Measurements from ENCODE around the gene AOPEP.

Gene AOPEP

GRCh38 chr9:94726495-94727191 is at the start of gene AOPEP:
Gene AOPEP, plus strand, starts transcription at chr9:94726699. Its CDS starts 33,085 bp downstream, at chr9:94759784.
- DNase-seq = peak; percentile 88 to 95

- no peak for DNase-seq
These were observed 48.6 kb upstream of the AOPEP start for GRCh38 chr9:94677929-94678328.

DNA sequence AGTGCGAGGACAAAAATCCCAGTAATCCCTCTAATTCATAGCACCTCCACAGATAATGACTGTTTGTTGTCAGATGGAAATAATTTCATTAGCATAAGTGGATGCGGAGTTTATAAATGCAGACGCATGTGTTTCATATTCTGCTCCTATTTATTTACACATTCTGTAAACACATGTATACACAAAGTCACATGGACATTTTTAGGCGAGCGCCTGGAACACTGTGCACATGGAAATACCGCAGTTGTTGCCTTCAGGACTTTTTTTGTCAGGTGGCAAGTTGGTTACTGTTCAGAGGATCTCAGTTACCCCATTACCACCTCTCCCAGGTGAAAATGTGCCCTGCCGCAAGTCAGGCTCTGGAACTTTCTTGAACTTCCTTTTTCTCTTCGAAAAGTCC is 46.9 kb upstream of the AOPEP start:
- no peak for DNase-seq

DNA sequence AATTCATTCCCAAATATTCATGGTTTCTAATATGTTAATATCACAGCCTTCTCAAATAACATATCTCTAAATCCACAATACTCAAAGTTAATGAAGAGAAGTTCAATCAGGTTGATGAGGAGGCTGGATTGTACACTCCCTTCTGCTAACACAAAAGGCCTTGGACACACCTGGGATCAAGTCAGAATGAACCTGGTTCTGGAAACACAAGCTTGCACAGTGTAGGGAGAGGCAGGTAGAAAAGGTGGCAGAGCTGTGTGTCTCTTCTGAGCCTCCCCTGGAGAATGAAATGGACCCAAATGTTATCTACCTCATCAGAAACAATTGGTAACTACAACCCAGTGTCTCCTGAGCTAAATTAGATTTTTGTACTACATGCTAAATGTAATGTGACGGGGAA is 46.5 kb upstream of the AOPEP start:
- no peak for DNase-seq

DNA sequence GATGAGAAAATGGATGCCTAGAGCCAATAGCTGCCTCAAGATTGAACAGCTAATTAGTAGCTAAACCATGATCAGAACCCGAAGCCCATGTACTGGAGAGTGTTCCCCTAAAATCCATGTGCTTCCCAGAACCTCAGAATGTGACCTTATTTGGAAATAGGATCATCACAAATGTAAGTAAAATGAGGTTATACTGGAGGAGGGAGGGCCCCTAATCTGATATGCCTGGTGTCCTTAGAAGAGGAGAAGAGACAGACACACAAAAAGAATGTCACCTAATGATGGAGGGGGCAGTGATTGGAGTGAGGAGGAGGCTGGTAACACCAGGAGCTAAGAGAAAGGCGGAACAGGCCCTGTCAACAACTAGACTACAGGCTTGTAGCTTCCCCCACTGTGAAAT is 45.9 kb upstream of the AOPEP start:
- no peak for DNase-seq

GRCh38 chr9:94681508-94681907 is 45.0 kb upstream of the AOPEP start:
- peak in 1 of 2 experiments; percentile 54 for DNase-seq

GRCh38 chr9:94685359-94685758 is 41.1 kb upstream of the AOPEP start:
- no peak for DNase-seq

GRCh38 chr9:94687451-94687850 is 39.0 kb upstream of the AOPEP start:
- no peak for DNase-seq

GRCh38 chr9:94690344-94690743 is 36.2 kb upstream of the AOPEP start:
- DNase-seq = no peak

GRCh38 chr9:94692601-94693000 is 33.9 kb upstream of the AOPEP start:
- DNase-seq = no peak

- no peak for DNase-seq
These were observed 32.9 kb upstream of the AOPEP start for GRCh38 chr9:94693485-94694204.

- no peak for DNase-seq
These were observed 30.0 kb upstream of the AOPEP start for GRCh38 chr9:94696545-94696944.

- DNase-seq = no peak
These were observed 28.4 kb upstream of the AOPEP start for GRCh38 chr9:94697972-94698581.

DNA sequence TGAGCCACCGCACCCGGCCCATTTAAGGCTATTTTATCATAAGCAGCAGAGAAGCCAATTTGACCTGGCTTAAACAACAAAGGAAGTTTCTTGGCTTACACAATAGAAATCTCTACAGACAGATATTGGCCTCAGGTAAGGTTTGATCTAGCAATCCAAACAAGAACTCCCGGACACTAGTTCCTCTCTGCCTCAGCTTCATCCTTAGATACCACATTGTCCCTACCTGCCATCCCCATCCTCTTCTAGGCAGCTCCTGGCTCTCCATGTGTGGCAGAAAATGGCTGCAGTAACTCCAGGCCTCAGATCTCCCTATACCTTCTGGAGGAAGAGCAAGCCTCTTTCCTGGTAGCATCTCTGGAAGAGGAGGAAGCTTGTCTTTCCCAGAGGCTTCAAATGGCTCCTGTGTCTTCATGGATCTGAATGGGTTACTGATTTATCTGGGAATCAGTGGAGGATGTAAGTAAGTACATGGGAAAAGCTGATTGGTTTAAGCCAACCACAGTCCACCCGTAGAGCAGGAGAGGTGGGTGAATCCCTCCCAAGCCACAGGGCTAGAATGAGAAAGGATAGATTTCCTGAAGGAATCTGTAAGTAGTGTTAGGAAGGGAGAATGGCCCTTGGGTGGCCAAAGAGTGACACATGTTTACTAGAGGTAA is 26.7 kb upstream of the AOPEP start:
- no peak for DNase-seq

DNA sequence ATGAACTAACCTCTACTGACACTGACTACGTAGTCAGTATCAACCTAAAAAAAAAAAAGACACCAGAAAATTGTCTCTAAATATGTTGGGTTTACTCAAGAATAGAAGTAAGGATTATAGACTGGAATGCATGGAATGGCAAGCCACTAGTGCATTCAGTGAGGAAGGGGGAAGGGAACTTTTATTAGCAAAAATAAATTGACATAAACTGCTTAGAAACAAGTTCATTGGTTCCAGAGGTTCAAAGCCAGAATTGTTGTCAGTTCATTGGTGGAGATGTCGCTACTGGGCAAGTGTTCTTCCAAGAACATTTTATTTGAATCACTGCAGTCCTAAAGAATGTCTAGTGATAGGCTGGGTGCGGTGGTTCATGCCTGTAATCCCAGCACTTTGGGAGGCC is 26.1 kb upstream of the AOPEP start:
- no peak for DNase-seq

DNA sequence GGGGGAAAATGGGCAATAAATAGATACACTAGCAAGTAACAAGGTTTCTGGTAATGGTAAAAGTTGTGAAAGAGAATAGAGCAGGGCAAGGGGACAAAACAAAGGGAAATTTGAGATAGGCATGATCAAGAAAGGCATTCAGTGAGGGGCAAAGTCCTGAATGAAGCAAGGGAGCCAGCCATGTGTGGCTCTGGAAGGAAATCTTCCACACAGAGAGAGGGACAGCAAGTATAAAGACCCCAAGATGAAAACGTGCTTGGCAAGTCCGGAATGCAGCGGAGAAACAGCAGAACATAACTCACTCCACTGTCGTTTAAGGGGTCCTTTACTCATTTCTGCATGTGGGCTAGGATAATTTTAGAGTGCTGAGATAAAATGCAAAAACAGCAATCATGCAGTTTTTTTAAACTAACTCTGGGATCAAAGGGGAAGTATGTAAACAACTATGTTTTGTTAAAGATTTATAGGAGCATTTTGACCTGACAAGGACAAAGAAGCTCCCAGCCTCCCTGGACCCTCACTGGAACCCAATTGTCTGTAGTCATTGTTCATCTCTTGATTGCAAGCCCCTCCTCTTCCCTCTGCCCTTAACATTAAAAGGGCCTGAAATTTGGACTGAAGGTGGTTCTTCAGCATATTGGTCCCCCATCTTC is 22.9 kb upstream of the AOPEP start:
- no peak for DNase-seq

GRCh38 chr9:94705162-94705702 is 21.3 kb upstream of the AOPEP start:
- no peak for DNase-seq

DNA sequence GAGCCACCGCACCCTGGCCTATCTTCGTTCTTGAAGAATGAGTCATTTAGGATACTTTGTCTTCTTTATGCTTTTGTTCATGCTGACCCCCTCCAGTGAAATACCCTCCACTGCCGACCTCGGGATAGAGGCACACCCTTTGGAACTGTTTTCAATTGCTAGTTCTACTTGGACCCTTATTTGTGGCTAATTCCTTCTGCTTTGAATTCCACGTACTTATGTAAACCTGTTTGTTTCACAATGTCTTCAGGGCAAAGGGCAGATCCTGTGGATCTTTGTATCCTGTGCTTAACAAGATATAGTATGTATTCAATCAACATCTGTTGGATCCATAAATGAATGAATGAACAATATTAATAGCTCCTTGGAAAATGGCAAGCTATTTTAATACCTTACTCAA is 19.6 kb upstream of the AOPEP start:
- no peak for DNase-seq

DNA sequence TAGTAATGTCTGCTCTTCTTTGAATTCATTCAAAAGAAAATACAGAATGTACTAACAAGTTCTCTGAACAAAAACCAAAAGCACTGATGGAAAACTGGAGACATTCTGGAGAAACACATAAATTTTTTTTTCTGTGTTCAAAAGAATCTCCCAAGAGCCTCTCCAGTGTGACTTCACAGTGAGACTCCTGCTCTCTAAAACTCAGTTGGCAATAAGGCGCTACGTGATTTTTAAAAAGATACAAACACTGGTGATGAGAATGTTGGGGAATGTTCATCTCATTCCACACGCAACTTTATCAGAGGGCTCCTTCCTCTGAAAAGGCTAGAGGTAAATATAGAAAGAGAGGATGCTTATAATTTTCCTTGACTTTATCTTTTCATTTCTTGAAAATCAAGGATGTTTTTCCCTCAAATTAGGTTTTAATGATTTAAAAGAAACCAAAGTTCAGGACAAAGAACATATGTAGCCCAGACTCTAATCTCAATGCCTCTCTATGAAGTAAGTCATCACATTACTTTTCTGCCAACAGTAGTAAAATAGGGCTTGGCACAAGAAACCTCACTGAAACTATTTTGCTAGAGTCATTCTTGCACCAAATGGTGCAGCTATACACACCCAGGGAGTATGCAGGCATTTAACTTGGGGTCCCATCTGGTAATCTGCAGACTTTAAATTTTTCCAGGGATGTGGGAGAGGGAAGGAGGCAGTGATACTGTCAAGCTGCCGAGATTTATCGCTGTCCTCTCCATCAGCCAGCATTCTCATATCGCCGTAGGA is 12.9 kb upstream of the AOPEP start:
- DNase-seq = no peak

GRCh38 chr9:94714494-94714893 is 12.0 kb upstream of the AOPEP start:
- no peak for DNase-seq

GRCh38 chr9:94717761-94718160 is 8.7 kb upstream of the AOPEP start:
- no peak for DNase-seq

DNA sequence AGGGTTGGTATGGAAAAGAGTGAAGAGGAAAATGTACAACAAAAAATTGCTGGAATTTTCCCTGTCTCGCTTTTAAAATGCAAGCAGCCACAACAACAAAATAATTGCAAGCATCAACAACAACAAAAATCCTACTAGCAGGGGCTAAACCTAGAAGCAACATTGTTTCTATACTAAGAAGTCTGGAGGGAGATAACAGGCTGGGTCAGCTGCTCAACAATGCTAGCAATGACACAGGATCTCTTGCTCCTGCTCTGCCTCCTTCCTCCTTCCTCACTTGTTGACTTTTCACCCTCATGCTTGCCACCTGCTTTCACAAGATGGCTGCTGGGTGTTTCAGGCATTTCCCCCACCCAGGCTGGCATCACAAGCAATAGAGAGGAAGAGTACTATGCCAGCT is 7.6 kb upstream of the AOPEP start:
- no peak for DNase-seq
